GM18870 (cell line): Measurements from ENCODE around the gene UBXN7.
A peak's percentile ranks its signal among the peaks of the same experiment; 100 is the strongest.
"Not testable (repeated sequence)": the region's sequence is repeated elsewhere in the genome, so short reads cannot be mapped to it uniquely, and the experiment has no call there.

Source experiments
- ATAC-seq: cut with Tn5 transposase; IDR thresholded peaks from one replicate; pipeline ENCODE4 v1.9.1; 2021; ENCODE audit warnings: moderate library complexity; ENCODE audit not compliant: unreplicated experiment

Gene UBXN7

GRCh38 chr3:196321162-196321561 lies 111.1 kb downstream of the UBXN7 start:
- ATAC-seq, result no peak

GRCh38 chr3:196320137-196320536 lies 112.1 kb downstream of the UBXN7 start:
- ATAC-seq, result no peak

GRCh38 chr3:196317687-196318467 lies 114.3 kb downstream of the UBXN7 start, which contains the start of gene DYNLT2B:
DYNLT2B (minus strand) TSS chr3:196318240; CDS start chr3:196318152, 88 bp downstream.
- ATAC-seq, result peak; percentile 60

GRCh38 chr3:196316799-196317686 lies 115.2 kb downstream of the UBXN7 start:
- ATAC-seq, result not testable (repeated sequence)

- ATAC-seq, result no peak
Measured at GRCh38 chr3:196315821-196316220, 116.4 kb downstream of the UBXN7 start.

- no peak for ATAC-seq
Measured at GRCh38 chr3:196314597-196314996, 117.6 kb downstream of the UBXN7 start.

GRCh38 chr3:196314086-196314485 lies 118.1 kb downstream of the UBXN7 start:
- ATAC-seq, result not testable (repeated sequence)

- not testable (repeated sequence) for ATAC-seq
Measured at GRCh38 chr3:196302960-196303359, 129.3 kb downstream of the UBXN7 start.

GRCh38 chr3:196302551-196302950 lies 129.7 kb downstream of the UBXN7 start:
- not testable (repeated sequence) for ATAC-seq

GRCh38 chr3:196298521-196298920 lies 133.7 kb downstream of the UBXN7 start:
- no peak for ATAC-seq
